Gastroesophageal sphincter (tissue), 3 donors: ENCODE results near the gene HDLBP.

Experiments used
- CTCF ChIP-seq, 4 experiments: fragments of 200-600 bp in 2 of 4; fragments of 450-650 bp in 2 of 4; sonication (generic) in 1 of 4; IDR thresholded peaks; one replicate each; pipeline ENCODE4 v1.5.1; 2017 to 2019; ENCODE audit warnings: antibody characterized with exemption in 4 of 4, mild to moderate bottlenecking in 2 of 4, moderate library complexity in 2 of 4
- EP300 ChIP-seq: sonication (generic); formaldehyde crosslinking; IDR thresholded peaks from one replicate; pipeline ENCODE4 v1.6.1; 2017; ENCODE audit warnings: antibody characterized with exemption, mild to moderate bottlenecking
- POLR2A ChIP-seq, 2 donors: fragments of 450-650 bp; IDR thresholded peaks; one replicate each; pipeline ENCODE4 v1.6.1; 2017; ENCODE audit warnings: antibody characterized with exemption in 2 of 2, mild to moderate bottlenecking in 2 of 2, moderate library complexity in 1 of 2
- POLR2AphosphoS5 ChIP-seq: sonication (generic); formaldehyde crosslinking; IDR thresholded peaks from one replicate; pipeline ENCODE4 v1.6.1; 2017; ENCODE audit warnings: antibody characterized with exemption

- TF ChIP-seq EP300 (no peak), CTCF (IDR thresholded peaks at IDR 0.05) (no peak), POLR2AphosphoS5 (no peak), POLR2A (IDR thresholded peaks at IDR 0.05) (no peak)
Measured at GRCh38 chr2:241207641-241208040, 107.8 kb downstream of the HDLBP start.
